Breast epithelium (tissue), 4 donors: ENCODE data around the gene KCTD16. TPM values are rescaled to one million over a fixed set of nuclear protein-coding genes. Genes with fewer than 3 reads are reported as not detected.

ENCODE experiments used
- DNase-seq, 2 donors: peaks; one replicate each; pipeline ENCODE4 v3.0.0-alpha.2; 2019; ENCODE audit warnings: low spot score in 2 of 2
- H3K27ac ChIP-seq, 2 donors: fragments of 200-600 bp; sonication (generic) in 1 of 2; one replicate each; pipeline ENCODE4 v1.5.1; 2016 to 2019; ENCODE audit warnings: mild to moderate bottlenecking in 1 of 2
- H3K27me3 ChIP-seq, 2 donors: fragments of 200-600 bp; sonication (generic) in 1 of 2; one replicate each; pipeline versions ENCODE4 v1.5.1 to v1.6.0; 2017 to 2019; ENCODE audit warnings: control low read depth in 1 of 2, mild to moderate bottlenecking in 1 of 2
- H3K36me3 ChIP-seq: fragments of 200-600 bp; one replicate; pipeline ENCODE4 v1.5.1; 2019
- H3K4me1 ChIP-seq, 2 donors: fragments of 200-600 bp; sonication (generic); one replicate each; pipeline ENCODE4 v1.5.1; 2016 to 2019; ENCODE audit warnings: control low read depth in 1 of 2
- H3K4me3 ChIP-seq, 3 donors: fragments of 200-600 bp; sonication (generic); 1 replicate in 2 of 3; 2 replicates in 1 of 3; pipeline ENCODE4 v1.5.1; 2016 to 2019; ENCODE audit warnings: mild to moderate bottlenecking in 3 of 3, moderate library complexity in 2 of 3
- H3K9me3 ChIP-seq, 2 donors: fragments of 200-600 bp; sonication (generic) in 1 of 2; one replicate each; pipeline ENCODE4 v1.5.1; 2016 to 2019; ENCODE audit warnings: control low read depth in 1 of 2
- CTCF ChIP-seq, 3 donors: fragments of 450-650 bp; IDR thresholded peaks; one replicate each; pipeline ENCODE4 v1.5.1; 2016 to 2017; ENCODE audit warnings: antibody characterized with exemption in 3 of 3, mild to moderate bottlenecking in 3 of 3, moderate library complexity in 3 of 3
- POLR2A ChIP-seq: fragments of 450-650 bp; IDR thresholded peaks from one replicate; pipeline ENCODE4 v1.6.1; 2016; ENCODE audit warnings: antibody characterized with exemption, mild to moderate bottlenecking, moderate library complexity
- POLR2AphosphoS5 ChIP-seq, 3 donors: sonication (generic); formaldehyde crosslinking; IDR thresholded peaks; one replicate each; pipeline ENCODE4 v1.6.1; 2017; ENCODE audit warnings: antibody characterized with exemption in 3 of 3
- intact Hi-C: fragments of 100-400 bp; cut with DNase I; formaldehyde crosslinking; loops from one replicate; pipeline ENCODE4 v1.15.1; 2023; ENCODE audit warnings: low total_unique reads
- total RNA-seq, 3 donors: library from RNA; depleted of rRNA; stranded (reverse); fragments of >200 nt; gene quantifications; one replicate each; pipeline ENCODE4 v1.1.0, GENCODE V29; 2016

Gene KCTD16
- total RNA-seq, 3 donors from 2014 or later, result under 0.01 to 0.33 (median 0.32) TPM

DNA sequence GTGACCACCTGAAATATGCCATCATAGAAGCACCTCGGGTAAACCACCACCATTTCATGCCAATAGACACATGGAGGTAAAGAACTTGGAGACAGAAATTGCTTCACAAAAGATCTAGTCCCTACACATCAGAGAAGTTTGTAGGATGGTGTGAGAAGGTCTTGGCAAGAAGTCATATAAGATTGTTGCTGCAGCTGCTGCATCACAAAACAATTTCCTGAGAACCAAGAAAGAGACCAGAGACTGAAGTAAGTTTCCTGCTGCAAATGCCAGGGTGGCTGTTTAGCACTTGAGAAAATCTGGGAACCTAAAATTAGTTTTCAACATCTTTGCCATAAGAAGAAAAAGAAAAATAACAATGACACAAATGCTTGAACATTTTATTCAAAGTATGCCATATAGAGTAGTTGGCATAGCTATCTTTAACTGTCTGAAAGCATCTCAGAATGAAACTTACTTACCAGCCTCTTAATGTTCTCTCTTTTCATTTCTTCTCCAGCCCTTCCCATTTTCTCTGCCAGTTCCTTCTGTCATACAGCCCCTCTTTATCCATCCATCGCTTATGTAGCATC is 114.3 kb downstream of the KCTD16 start:
- Histone ChIP-seq H3K27ac (no peak overlapping the region), H3K4me3 (no peak overlapping the region), H3K9me3 (no peaks in the 10 kb centered on the region), H3K36me3 (no peaks in the 10 kb centered on the region), H3K4me1 (no peaks in the 10 kb centered on the region), H3K27me3 (no peaks in the 10 kb centered on the region)
- TF ChIP-seq POLR2A (no peak), POLR2AphosphoS5 (IDR thresholded peaks at IDR 0.05) (no peak), CTCF (IDR thresholded peaks at IDR 0.05) (no peak)
- intact Hi-C loops, result no loop called here
- no peak for DNase-seq

DNA sequence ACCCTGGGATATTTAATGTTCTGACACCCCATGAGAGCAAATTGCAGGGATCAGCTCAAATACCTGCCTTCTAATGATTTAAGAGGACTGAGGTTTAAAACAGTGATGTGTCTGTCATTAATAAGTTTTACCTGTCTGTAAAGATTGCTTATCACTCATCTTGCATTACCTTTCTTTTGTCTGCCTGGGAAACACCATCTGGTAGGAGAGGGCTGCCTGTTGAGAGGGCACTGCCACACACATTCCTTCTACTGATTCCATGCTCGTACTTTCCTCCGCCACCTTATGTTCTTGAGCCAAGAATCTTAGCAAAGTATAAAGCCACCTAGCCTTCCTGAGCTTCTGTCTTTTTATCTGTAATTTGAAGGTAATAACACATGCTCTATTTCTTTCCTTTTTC is 118.6 kb downstream of the KCTD16 start:
- Histone ChIP-seq H3K36me3 (no peaks in the 10 kb centered on the region), H3K4me3 (no peak overlapping the region), H3K9me3 (no peaks in the 10 kb centered on the region), H3K27me3 (no peaks in the 10 kb centered on the region), H3K27ac (no peak overlapping the region), H3K4me1 (no peaks in the 10 kb centered on the region)
- no peak for DNase-seq
- TF ChIP-seq POLR2AphosphoS5 (IDR thresholded peaks at IDR 0.05) (no peak), CTCF (IDR thresholded peaks at IDR 0.05) (no peak), POLR2A (no peak)
- intact Hi-C loops, result no loop called here

- Histone ChIP-seq H3K4me1 (no peaks in the 10 kb centered on the region), H3K4me3 (no peak overlapping the region), H3K27me3 (no peaks in the 10 kb centered on the region), H3K36me3 (no peaks in the 10 kb centered on the region), H3K9me3 (no peaks in the 10 kb centered on the region), H3K27ac (no peak overlapping the region)
- TF ChIP-seq CTCF (IDR thresholded peaks at IDR 0.05) (no peak), POLR2AphosphoS5 (IDR thresholded peaks at IDR 0.05) (no peak), POLR2A (no peak)
- intact Hi-C loops, result no loop called here
- no peak for DNase-seq
Measured at GRCh38 chr5:144292029-144292428, 121.4 kb downstream of the KCTD16 start.

DNA sequence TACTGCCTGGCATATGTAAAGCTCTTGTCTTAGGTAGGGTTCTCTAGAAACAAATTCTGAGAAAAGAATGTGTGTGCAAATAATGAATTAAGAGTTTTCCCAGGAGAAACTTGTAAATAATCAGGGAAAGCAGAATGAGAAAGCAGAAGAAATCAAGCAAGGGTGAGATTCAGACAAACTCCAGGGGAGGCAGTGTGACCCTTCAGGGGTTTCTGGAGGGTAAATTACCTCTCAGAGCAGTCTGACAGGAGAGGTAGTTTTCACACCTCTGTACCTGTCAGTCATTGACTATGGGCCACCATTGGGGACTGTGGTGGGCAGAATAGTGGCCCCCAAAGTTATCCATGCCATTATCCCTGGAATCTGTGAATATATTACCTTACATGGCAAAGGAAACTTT is 124.6 kb downstream of the KCTD16 start:
- H3K36me3 ChIP-seq, result no peaks in the 10 kb centered on the region

GRCh38 chr5:144297081-144297480 is 126.4 kb downstream of the KCTD16 start:
- no peak for TF ChIP-seq POLR2A
- no peak for TF ChIP-seq POLR2AphosphoS5 (IDR thresholded peaks at IDR 0.05)
- TF ChIP-seq CTCF (IDR thresholded peaks at IDR 0.05), result no peak
- intact Hi-C loops, result no loop called here
- H3K4me1 ChIP-seq, result no peaks in the 10 kb centered on the region

More for the DNA sequence above, 124.6 kb downstream of the KCTD16 start:
- H3K4me1 ChIP-seq, result no peaks in the 10 kb centered on the region
- intact Hi-C loops, result no loop called here
- H3K27me3 ChIP-seq, result no peaks in the 10 kb centered on the region
- no peak for TF ChIP-seq POLR2A
- TF ChIP-seq POLR2AphosphoS5 (IDR thresholded peaks at IDR 0.05), result no peak
- TF ChIP-seq CTCF (IDR thresholded peaks at IDR 0.05), result no peak
- no peak for DNase-seq
- H3K9me3 ChIP-seq, result no peaks in the 10 kb centered on the region
- H3K4me3 ChIP-seq, result no peak overlapping the region
- H3K27ac ChIP-seq, result no peak overlapping the region

More at GRCh38 chr5:144297081-144297480, 126.4 kb downstream of the KCTD16 start:
- Histone ChIP-seq H3K9me3 (no peaks in the 10 kb centered on the region), H3K4me3 (no peak overlapping the region), H3K36me3 (no peaks in the 10 kb centered on the region), H3K27ac (no peak overlapping the region), H3K27me3 (no peaks in the 10 kb centered on the region)
- DNase-seq, result no peak
